Loucy (cell line): Measurements from ENCODE around the gene SERPINF2.

Experiments
- H2AFZ ChIP-seq: fragments of 200-600 bp; sonication (generic); 2 replicates; pipeline ENCODE4 v1.6.0; 2016; ENCODE audit warnings: antibody characterized with exemption, mild to moderate bottlenecking, low read length, moderate library complexity
- H3F3A ChIP-seq: fragments of 200-600 bp; 2 replicates; pipeline ENCODE4 v1.6.0; 2016; ENCODE audit warnings: antibody characterized with exemption, low read depth, mild to moderate bottlenecking
- H3K27me3 ChIP-seq: fragments of 200-600 bp; sonication (generic); 2 replicates; pipeline ENCODE4 v1.6.1; 2014; ENCODE audit warnings: low read length, mild to moderate bottlenecking; ENCODE audit not compliant: insufficient read depth, poor library complexity, severe bottlenecking
- H3K36me3 ChIP-seq: fragments of 200-600 bp; sonication (generic); 2 replicates; pipeline ENCODE4 v1.6.1; 2016; ENCODE audit warnings: low read length; ENCODE audit not compliant: insufficient read depth
- H3K4me1 ChIP-seq: fragments of 200-600 bp; sonication (generic); 2 replicates; pipeline ENCODE4 v1.5.1; 2014; ENCODE audit warnings: low read length, mild to moderate bottlenecking; ENCODE audit not compliant: insufficient read depth, poor library complexity, severe bottlenecking
- H3K4me2 ChIP-seq: fragments of 200-600 bp; sonication (generic); 2 replicates; pipeline ENCODE4 v1.6.0; 2014; ENCODE audit warnings: antibody characterized with exemption, low read length, low read depth, mild to moderate bottlenecking; ENCODE audit not compliant: poor library complexity, severe bottlenecking
- H3K4me3 ChIP-seq: fragments of 200-600 bp; sonication (generic); 2 replicates; pipeline ENCODE4 v1.5.1; 2014; ENCODE audit warnings: low read length, mild to moderate bottlenecking, mixed read lengths; ENCODE audit not compliant: poor library complexity, severe bottlenecking
- H3K79me2 ChIP-seq: fragments of 200-600 bp; sonication (generic); 2 replicates; pipeline ENCODE4 v1.6.1; 2014; ENCODE audit warnings: low read length; ENCODE audit not compliant: insufficient read depth
- H3K9ac ChIP-seq: fragments of 200-600 bp; sonication (generic); 2 replicates; pipeline ENCODE4 v1.6.0; 2014; ENCODE audit warnings: mild to moderate bottlenecking, low read depth, low read length, moderate library complexity; ENCODE audit not compliant: poor library complexity, severe bottlenecking
- H3K9me2 ChIP-seq: fragments of 200-600 bp; sonication (generic); replicated peaks from 2 replicates; pipeline ENCODE4 v1.6.1; 2016; ENCODE audit warnings: low read depth, low read length, mixed read lengths
- H3K9me3 ChIP-seq: fragments of 200-600 bp; sonication (generic); 2 replicates; pipeline ENCODE4 v1.6.1; 2014; ENCODE audit warnings: mild to moderate bottlenecking, antibody characterized with exemption, low read length, low read depth; ENCODE audit not compliant: insufficient read depth
- H4K20me1 ChIP-seq: fragments of 200-600 bp; sonication (generic); 2 replicates; pipeline ENCODE4 v1.6.0; 2014; ENCODE audit warnings: antibody characterized with exemption, low read length, mild to moderate bottlenecking; ENCODE audit not compliant: insufficient read depth, poor library complexity, severe bottlenecking
- EZH2phosphoT487 ChIP-seq: fragments of 200-600 bp; IDR thresholded peaks from 2 replicates; pipeline ENCODE4 v1.6.1; 2018; ENCODE audit warnings: antibody characterized with exemption, mild to moderate bottlenecking, moderate library complexity, borderline replicate concordance
- TF ChIP-seq, protein P1 (sequence below): fragments of 200-600 bp; sonication (generic); conservative IDR thresholded peaks from 2 replicates; pipeline ENCODE4 v1.5.1; 2014; ENCODE audit warnings: mild to moderate bottlenecking, antibody characterized with exemption, low read length

SERPINF2 gene

DNA sequence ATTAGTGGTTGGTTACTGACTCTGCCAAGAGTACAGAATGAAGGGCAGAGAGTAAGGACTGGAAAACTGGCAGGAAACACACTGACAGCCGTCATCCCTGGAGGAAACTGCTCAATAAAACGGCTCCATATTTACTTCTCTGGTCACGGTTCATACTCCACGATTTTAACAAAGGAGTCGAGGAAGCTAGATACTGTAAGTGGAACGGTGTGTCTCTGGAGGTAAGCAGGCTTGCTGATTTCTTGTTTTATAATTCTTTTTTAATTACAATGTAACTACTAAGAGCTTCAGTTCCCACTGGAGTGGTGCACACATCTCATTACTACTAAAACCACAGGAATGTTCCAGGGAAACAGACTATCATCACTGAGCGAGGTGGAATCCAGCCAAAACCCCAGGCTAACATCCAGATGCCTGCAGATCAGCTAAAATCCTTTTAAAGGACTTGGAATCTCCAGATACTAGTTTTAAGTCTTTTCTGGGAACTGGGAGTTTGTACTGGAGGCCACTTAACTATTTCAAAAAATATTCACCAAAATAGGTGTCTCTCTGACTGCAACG is 37.0 kb downstream of the SERPINF2 start:
- Histone ChIP-seq H3K4me3 (no peak overlapping the region), H3K27me3 (no peaks in the 10 kb centered on the region), H3K4me1 (no peaks in the 10 kb centered on the region), H3K36me3 (peaks cover 65% of the 10 kb centered on the region; the same call in 1 of the 2 replicates), H3F3A (no peaks in the 10 kb centered on the region), H3K9ac (no peak overlapping the region), H4K20me1 (no peaks in the 10 kb centered on the region), H3K4me2 (no peak overlapping the region), H3K9me3 (no peaks in the 10 kb centered on the region), H3K9me2 (no peaks in the 10 kb centered on the region), H3K79me2 (no peaks in the 10 kb centered on the region), H2AFZ (no peak overlapping the region)
- TF ChIP-seq, protein P1, sequence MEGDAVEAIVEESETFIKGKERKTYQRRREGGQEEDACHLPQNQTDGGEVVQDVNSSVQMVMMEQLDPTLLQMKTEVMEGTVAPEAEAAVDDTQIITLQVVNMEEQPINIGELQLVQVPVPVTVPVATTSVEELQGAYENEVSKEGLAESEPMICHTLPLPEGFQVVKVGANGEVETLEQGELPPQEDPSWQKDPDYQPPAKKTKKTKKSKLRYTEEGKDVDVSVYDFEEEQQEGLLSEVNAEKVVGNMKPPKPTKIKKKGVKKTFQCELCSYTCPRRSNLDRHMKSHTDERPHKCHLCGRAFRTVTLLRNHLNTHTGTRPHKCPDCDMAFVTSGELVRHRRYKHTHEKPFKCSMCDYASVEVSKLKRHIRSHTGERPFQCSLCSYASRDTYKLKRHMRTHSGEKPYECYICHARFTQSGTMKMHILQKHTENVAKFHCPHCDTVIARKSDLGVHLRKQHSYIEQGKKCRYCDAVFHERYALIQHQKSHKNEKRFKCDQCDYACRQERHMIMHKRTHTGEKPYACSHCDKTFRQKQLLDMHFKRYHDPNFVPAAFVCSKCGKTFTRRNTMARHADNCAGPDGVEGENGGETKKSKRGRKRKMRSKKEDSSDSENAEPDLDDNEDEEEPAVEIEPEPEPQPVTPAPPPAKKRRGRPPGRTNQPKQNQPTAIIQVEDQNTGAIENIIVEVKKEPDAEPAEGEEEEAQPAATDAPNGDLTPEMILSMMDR, result no peak
- TF ChIP-seq EZH2phosphoT487, result no peak

DNA sequence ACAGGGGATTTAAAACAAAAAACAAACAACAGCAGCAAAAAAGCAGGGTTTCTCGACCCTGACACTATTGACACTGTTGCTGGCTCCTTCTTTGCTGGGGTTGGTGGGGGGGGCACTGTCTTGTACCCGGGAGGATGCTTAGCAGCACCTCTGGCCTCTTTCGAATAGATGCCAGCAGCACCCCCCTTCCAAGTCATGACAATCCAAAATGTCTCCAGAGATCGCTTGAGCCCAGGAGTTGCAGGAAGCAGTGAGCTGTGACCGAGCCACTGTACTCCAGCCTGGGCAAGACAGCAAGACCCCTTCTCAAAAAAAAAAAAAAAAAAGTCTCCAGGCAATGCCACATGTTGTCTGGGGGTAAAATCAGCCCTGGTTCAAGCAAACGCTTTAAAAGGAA is 39.5 kb downstream of the SERPINF2 start:
- TF ChIP-seq, protein P1, result no peak
- no peak for TF ChIP-seq EZH2phosphoT487
- Histone ChIP-seq H3K4me2 (no peak overlapping the region), H3K9me2 (no peaks in the 10 kb centered on the region), H4K20me1 (no peaks in the 10 kb centered on the region), H3K79me2 (no peaks in the 10 kb centered on the region), H3K9me3 (no peaks in the 10 kb centered on the region), H3K4me3 (no peak overlapping the region), H3K9ac (no peak overlapping the region), H3F3A (no peaks in the 10 kb centered on the region), H3K27me3 (no peaks in the 10 kb centered on the region), H3K36me3 (peaks cover 80% of the 10 kb centered on the region; the same call in 1 of the 2 replicates), H3K4me1 (no peaks in the 10 kb centered on the region), H2AFZ (no peak overlapping the region)

DNA sequence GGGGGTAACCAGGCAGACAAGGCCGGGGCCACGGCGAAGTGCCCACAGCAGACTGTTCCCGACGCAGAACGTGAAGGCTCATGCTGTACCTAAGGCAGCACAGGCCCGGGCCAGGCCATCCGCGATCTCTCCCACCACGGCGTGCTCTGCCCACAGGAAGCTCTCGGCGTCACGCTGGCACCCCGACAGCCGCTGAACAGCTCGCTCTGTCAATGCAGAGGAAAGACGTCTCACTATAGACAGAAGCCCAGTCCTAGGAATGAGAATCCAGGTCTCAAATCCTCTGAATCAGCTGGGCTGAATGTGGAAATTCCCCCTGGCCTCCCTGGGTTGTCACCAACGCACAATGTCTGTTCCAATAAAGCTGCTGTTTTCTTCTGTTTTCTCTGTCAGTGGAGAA is 40.6 kb downstream of the SERPINF2 start:
- Histone ChIP-seq H4K20me1 (no peaks in the 10 kb centered on the region), H2AFZ (no peak overlapping the region), H3F3A (no peaks in the 10 kb centered on the region), H3K4me2 (no peak overlapping the region), H3K4me1 (no peaks in the 10 kb centered on the region), H3K79me2 (no peaks in the 10 kb centered on the region), H3K27me3 (no peaks in the 10 kb centered on the region), H3K36me3 (peaks cover 79% of the 10 kb centered on the region; the same call in 1 of the 2 replicates), H3K9ac (no peak overlapping the region), H3K9me2 (no peaks in the 10 kb centered on the region), H3K9me3 (no peaks in the 10 kb centered on the region), H3K4me3 (no peak overlapping the region)
- TF ChIP-seq EZH2phosphoT487, result no peak
- TF ChIP-seq, protein P1, result no peak
